Upper lobe of left lung (tissue), 6 donors: Measurements from ENCODE around the gene WDR90. TPM values are rescaled to one million over a fixed set of nuclear protein-coding genes. Genes with fewer than 3 reads are reported as not detected.

ENCODE experiments used
- ATAC-seq, 2 donors: fragments of 200-7000 bp; cut with Tn5 transposase; one replicate each; pipeline ENCODE4 v1.9.1; 2022; ENCODE audit warnings: mild to moderate bottlenecking in 2 of 2, moderate library complexity in 2 of 2; ENCODE audit not compliant: low FRiP score in 2 of 2
- DNase-seq, 2 donors: peaks; one replicate each; pipeline ENCODE4 v3.0.0-alpha.2; 2019 to 2020
- H3K27ac ChIP-seq, 4 donors: fragments of 200-600 bp; sonication (generic); one replicate each; pipeline ENCODE4 v1.5.1; 2016 to 2019
- H3K27me3 ChIP-seq, 4 donors: fragments of 200-600 bp; sonication (generic); one replicate each; pipeline ENCODE4 v1.5.1; 2017 to 2019
- H3K36me3 ChIP-seq, 4 donors: fragments of 200-600 bp; sonication (generic); one replicate each; pipeline ENCODE4 v1.5.1; 2016 to 2019
- H3K4me1 ChIP-seq, 4 donors: fragments of 200-600 bp; sonication (generic); one replicate each; pipeline ENCODE4 v1.5.1; 2018 to 2019
- H3K4me3 ChIP-seq, 4 donors: fragments of 200-600 bp; sonication (generic); one replicate each; pipeline ENCODE4 v1.5.1; 2017 to 2019; ENCODE audit warnings: mild to moderate bottlenecking in 2 of 4, moderate library complexity in 1 of 4
- H3K9me3 ChIP-seq, 4 donors: fragments of 200-600 bp; sonication (generic); one replicate each; pipeline ENCODE4 v1.5.1; 2018 to 2019
- EP300 ChIP-seq, 4 donors: sonication (generic); formaldehyde crosslinking; IDR thresholded peaks; one replicate each; pipeline ENCODE4 v1.5.1; 2017; ENCODE audit warnings: antibody characterized with exemption in 4 of 4, control low read depth in 2 of 4
- POLR2A ChIP-seq, 4 donors: fragments of 450-650 bp; IDR thresholded peaks; one replicate each; pipeline ENCODE4 v1.5.1; 2016 to 2017; ENCODE audit warnings: antibody characterized with exemption in 4 of 4, mild to moderate bottlenecking in 2 of 4
- POLR2AphosphoS5 ChIP-seq, 2 donors: sonication (generic); formaldehyde crosslinking; IDR thresholded peaks; one replicate each; pipeline ENCODE4 v1.5.1; 2017; ENCODE audit warnings: antibody characterized with exemption in 2 of 2
- WGBS, 2 donors: methylation state at CpG; one replicate each; pipeline ENCODE4 v1.1.5; 2017 to 2018; 5-methylcytosine and 5-hydroxymethylcytosine counted together
- total RNA-seq, 6 donors: library from RNA; depleted of rRNA in 4 of 6; stranded (reverse); fragments of >200 nt in 4 of 6; gene quantifications; one replicate each; pipeline versions ENCODE4 v1.1.0 to v1.2.1, GENCODE V29; 2016 to 2021
- TF ChIP-seq, protein P1 (sequence below), 6 experiments: fragments of 450-650 bp in 4 of 6; fragments of 200-600 bp in 2 of 6; sonication (generic) in 2 of 6; IDR thresholded peaks; one replicate each; pipeline ENCODE4 v1.5.1; 2016 to 2019; ENCODE audit warnings: antibody characterized with exemption in 6 of 6
- donor health status: DM: no; HTN: no; CAD: no; lungs with moderate emphysema.
- donor health status: DM: no; HTN: yes; CAD: no; lungs with severe emphysema.

Gene WDR90
- total RNA-seq, 6 donors from 2014 or later, result 18.8 to 174 (median 34.1) TPM

GRCh38 chr16:634996-635395 is 14.2 kb upstream of the WDR90 start:
- H3K27ac ChIP-seq, result peak overlapping the region in 2 of 4 donors; percentile 95 to 99
- peak overlapping the region in 3 of 4 donors; percentile 80 to 92 (median 89) for H3K4me3 ChIP-seq
- DNase-seq (peak in 1 of 2 donors; percentile 82), ATAC-seq (no peak)
- peaks cover 0 to 18% (median 15%) of the 10 kb centered on the region in 4 donors for H3K36me3 ChIP-seq
- 80 to 90% methylated on average over 1 to 7 of the region's 7 CpGs for WGBS, 2 donors
- H3K9me3 ChIP-seq, result no peaks in the 10 kb centered on the region
- no peaks in the 10 kb centered on the region for H3K27me3 ChIP-seq
- no peak for TF ChIP-seq POLR2A (IDR thresholded peaks at IDR 0.05)
- TF ChIP-seq POLR2AphosphoS5 (IDR thresholded peaks at IDR 0.05), result no peak
- TF ChIP-seq, protein P1, sequence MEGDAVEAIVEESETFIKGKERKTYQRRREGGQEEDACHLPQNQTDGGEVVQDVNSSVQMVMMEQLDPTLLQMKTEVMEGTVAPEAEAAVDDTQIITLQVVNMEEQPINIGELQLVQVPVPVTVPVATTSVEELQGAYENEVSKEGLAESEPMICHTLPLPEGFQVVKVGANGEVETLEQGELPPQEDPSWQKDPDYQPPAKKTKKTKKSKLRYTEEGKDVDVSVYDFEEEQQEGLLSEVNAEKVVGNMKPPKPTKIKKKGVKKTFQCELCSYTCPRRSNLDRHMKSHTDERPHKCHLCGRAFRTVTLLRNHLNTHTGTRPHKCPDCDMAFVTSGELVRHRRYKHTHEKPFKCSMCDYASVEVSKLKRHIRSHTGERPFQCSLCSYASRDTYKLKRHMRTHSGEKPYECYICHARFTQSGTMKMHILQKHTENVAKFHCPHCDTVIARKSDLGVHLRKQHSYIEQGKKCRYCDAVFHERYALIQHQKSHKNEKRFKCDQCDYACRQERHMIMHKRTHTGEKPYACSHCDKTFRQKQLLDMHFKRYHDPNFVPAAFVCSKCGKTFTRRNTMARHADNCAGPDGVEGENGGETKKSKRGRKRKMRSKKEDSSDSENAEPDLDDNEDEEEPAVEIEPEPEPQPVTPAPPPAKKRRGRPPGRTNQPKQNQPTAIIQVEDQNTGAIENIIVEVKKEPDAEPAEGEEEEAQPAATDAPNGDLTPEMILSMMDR (IDR thresholded peaks at IDR 0.05), result no peak
- no peak for TF ChIP-seq EP300 (IDR thresholded peaks at IDR 0.05)
- peaks cover 29 to 47% (median 36%) of the 10 kb centered on the region in 4 donors for H3K4me1 ChIP-seq

DNA sequence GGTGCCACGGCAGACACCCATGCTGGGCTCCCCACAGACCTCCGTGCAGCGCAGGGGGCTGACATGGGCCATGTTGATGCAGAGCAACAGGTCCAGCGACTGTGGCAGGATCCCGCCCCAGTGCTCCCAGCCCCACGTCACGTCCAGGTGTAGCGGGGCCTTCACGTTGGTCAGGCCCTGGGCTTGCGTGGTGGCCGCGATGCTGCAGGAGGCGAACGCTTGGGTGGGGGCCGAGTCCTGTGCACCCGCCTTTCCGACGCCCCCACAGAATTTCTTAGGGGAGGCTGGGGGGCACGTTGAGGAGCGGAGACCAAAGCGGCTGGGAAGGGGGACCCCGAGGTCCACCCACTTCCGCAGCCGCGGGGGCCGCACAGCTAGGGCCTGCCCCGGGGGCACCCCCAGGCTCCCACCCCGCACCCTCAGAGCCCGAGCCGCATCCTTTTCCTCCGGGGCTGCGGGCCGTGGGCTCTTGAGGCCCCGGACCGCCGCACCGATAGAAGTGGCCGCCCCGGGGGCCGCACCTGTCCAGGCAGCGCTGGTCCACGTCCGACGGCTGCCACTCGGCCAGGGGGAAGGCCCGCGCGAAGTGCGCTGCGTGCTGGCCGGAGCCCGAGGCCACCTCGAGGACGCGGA is 13.5 kb upstream of the WDR90 start:
- WGBS, 2 donors, result 6 to 40% methylated on average over 2 to 21 of the region's 55 CpGs
- no peak for ATAC-seq
- TF ChIP-seq POLR2A (IDR thresholded peaks at IDR 0.05), result peak in 1 of 4 donors; percentile 14
- TF ChIP-seq EP300 (IDR thresholded peaks at IDR 0.05), result no peak
- Histone ChIP-seq H3K27ac (peak overlapping the region; percentile 94 to 99 (median 96)), H3K9me3 (no peaks in the 10 kb centered on the region), H3K36me3 (peaks cover 0 to 18% (median 15%) of the 10 kb centered on the region in 4 donors), H3K27me3 (no peaks in the 10 kb centered on the region), H3K4me1 (peaks cover 24 to 45% (median 30%) of the 10 kb centered on the region in 4 donors), H3K4me3 (peak overlapping the region; percentile 80 to 100 (median 90))
- peak in 1 of 2 donors; percentile 87 for DNase-seq

- Histone ChIP-seq H3K27me3 (no peaks in the 10 kb centered on the region), H3K27ac (peak within 1 kb of the TSS; percentile 94 to 99 (median 96)), H3K4me3 (peak within 1 kb of the TSS; percentile 80 to 100 (median 90)), H3K36me3 (peaks cover 0 to 18% (median 15%) of the 10 kb centered on the region in 4 donors), H3K4me1 (peaks cover 17 to 45% (median 29%) of the 10 kb centered on the region in 4 donors), H3K9me3 (no peaks in the 10 kb centered on the region)
- TF ChIP-seq POLR2A (IDR thresholded peaks at IDR 0.05), result peak in 3 of 4 donors; percentile 60 to 89 (median 75)
- TF ChIP-seq POLR2AphosphoS5 (IDR thresholded peaks at IDR 0.05), result peak; percentile 68 to 78
- peak in 1 of 4 donors; percentile 66 for TF ChIP-seq EP300 (IDR thresholded peaks at IDR 0.05)
- TF ChIP-seq, protein P1 (IDR thresholded peaks at IDR 0.05), result peak in 2 of 6 experiments; percentile 43 to 56
- ATAC-seq, result peak; percentile 94 to 95
- WGBS, 2 donors, result 0 to 1% methylated on average over 12 to 60 of the region's 91 CpGs
- DNase-seq, result peak; percentile 97 to 98
These were observed 12.7 kb upstream of the WDR90 start, which contains the start of gene METTL26 for GRCh38 chr16:636206-637080. METTL26 (minus strand) TSS chr16:636305; CDS start chr16:636290, 15 bp downstream.

- Histone ChIP-seq H3K9me3 (no peaks in the 10 kb centered on the region), H3K4me3 (peak overlapping the region; percentile 26 to 92 (median 84)), H3K36me3 (peaks cover 0 to 18% (median 15%) of the 10 kb centered on the region in 4 donors), H3K27ac (peak overlapping the region; percentile 94 to 99 (median 96)), H3K4me1 (peaks cover 18 to 53% (median 30%) of the 10 kb centered on the region in 4 donors), H3K27me3 (no peaks in the 10 kb centered on the region)
- ATAC-seq, result peak; percentile 92 to 94
- peak; percentile 91 to 96 for DNase-seq
- WGBS, 2 donors, result 18 to 29% methylated on average over 15 to 28 of the region's 53 CpGs
- TF ChIP-seq EP300 (IDR thresholded peaks at IDR 0.05) (no peak), POLR2AphosphoS5 (IDR thresholded peaks at IDR 0.05) (no peak), POLR2A (IDR thresholded peaks at IDR 0.05) (no peak)
- TF ChIP-seq, protein P1 (IDR thresholded peaks at IDR 0.05), result no peak
These were observed 11.8 kb upstream of the WDR90 start for GRCh38 chr16:637081-638018.
